ENCODE data around the gene MATN3. TPM values are rescaled to one million over a fixed set of nuclear protein-coding genes. Genes with fewer than 3 reads are reported as not detected.

Gene MATN3
- polyA plus RNA-seq, 1 of the 3 experiments (the other 2 are of a cell fraction), result 5.9 TPM

GRCh38 chr2:20035955-20036666 is 23.6 kb upstream of the MATN3 start:
- ChIA-PET CTCF (interaction anchor here (0.9 to 6.5 kb wide), 12 partner anchors 8 to 284 kb away, joined by 3 to 63 read pairs (median 6); partner anchors contain the start of gene LAPTM4A), POLR2A (no interaction called here)
- DNase-seq, result no peak
- WGBS (ENCODE audit: low lambda C conversion rate), result 91% methylated on average over 4 of the region's 4 CpGs
- Histone ChIP-seq H3K27me3 (ENCODE audit: insufficient read depth) (no peaks in the 10 kb centered on the region), H3F3A (replicated peaks; ENCODE audit: insufficient read depth) (no peaks in the 10 kb centered on the region), H3K36me3 (replicated peaks in 1 of 2; ENCODE audit: control insufficient read depth in 1 of 2, insufficient read depth in 2 of 2, low read length in 1 of 2) (peaks cover 81 to 89% of the 10 kb centered on the region in 2 experiments), H2AFZ (ENCODE audit: low read depth) (no peak overlapping the region), H3K9ac (no peak overlapping the region), H4K20me1 (ENCODE audit: insufficient read depth) (peaks cover 30% of the 10 kb centered on the region), H3K4me2 (no peak overlapping the region), H3K4me1 (ENCODE audit: control insufficient read depth in 1 of 2, insufficient read depth in 2 of 2, low read depth in 1 of 2, low read length in 1 of 2) (peaks cover 0 to 3% of the 10 kb centered on the region in 2 experiments; a peak in 1 of 4 replicates), H3K9me2 (no peaks in the 10 kb centered on the region), H3K4me3 (ENCODE audit: low read depth in 2 of 2, low read length in 1 of 2) (no peak overlapping the region), H3K79me2 (ENCODE audit: insufficient read depth) (peaks cover 44% of the 10 kb centered on the region), H3K27ac (ENCODE audit: low read depth in 2 of 2, low read length in 1 of 2) (no peak overlapping the region), H3K9me3 (no peaks in the 10 kb centered on the region)
- TF ChIP-seq FOXM1 (IDR thresholded peaks at IDR 0.05; ENCODE audit: low read depth) (no peak), TAF1 (IDR thresholded peaks at IDR 0.05; ENCODE audit: borderline replicate concordance, low read depth, low read length) (no peak), FOSL2 (IDR thresholded peaks at IDR 0.05; ENCODE audit: borderline replicate concordance, low read depth) (no peak)

GRCh38 chr2:20034821-20035220 is 22.4 kb upstream of the MATN3 start:
- POLR2A ChIA-PET, result interaction anchor here (1.4 kb wide), 1 partner anchor 17 kb away, joined by 5 read pairs; the partner anchor contains the start of gene LAPTM4A
- Histone ChIP-seq H3K27ac (ENCODE audit: low read depth in 2 of 2, low read length in 1 of 2) (no peak overlapping the region), H3K27me3 (ENCODE audit: insufficient read depth) (no peaks in the 10 kb centered on the region), H3K9me2 (no peaks in the 10 kb centered on the region), H3K4me1 (ENCODE audit: control insufficient read depth in 1 of 2, insufficient read depth in 2 of 2, low read depth in 1 of 2, low read length in 1 of 2) (peaks cover 0 to 3% of the 10 kb centered on the region in 2 experiments; a peak in 1 of 4 replicates), H2AFZ (ENCODE audit: low read depth) (no peak overlapping the region), H3K36me3 (replicated peaks in 1 of 2; ENCODE audit: control insufficient read depth in 1 of 2, insufficient read depth in 2 of 2, low read length in 1 of 2) (peaks cover 71 to 94% of the 10 kb centered on the region in 2 experiments), H3K9ac (no peak overlapping the region), H3F3A (replicated peaks; ENCODE audit: insufficient read depth) (no peaks in the 10 kb centered on the region), H3K9me3 (peaks cover 4% of the 10 kb centered on the region; the same call in 1 of the 2 replicates), H3K79me2 (ENCODE audit: insufficient read depth) (peaks cover 41% of the 10 kb centered on the region), H3K4me2 (no peak overlapping the region), H3K4me3 (ENCODE audit: low read depth in 2 of 2, low read length in 1 of 2) (no peak overlapping the region), H4K20me1 (ENCODE audit: insufficient read depth) (peaks cover 19% of the 10 kb centered on the region; the same call in 1 of the 2 replicates)
- CTCF ChIA-PET, result interaction anchor here (0.7 to 6.5 kb wide), 8 partner anchors 11 to 285 kb away, joined by 3 to 63 read pairs (median 6); partner anchors contain the start of gene LAPTM4A
- no peak for DNase-seq
- TF ChIP-seq FOXM1 (IDR thresholded peaks at IDR 0.05; ENCODE audit: low read depth) (no peak), FOSL2 (IDR thresholded peaks at IDR 0.05; ENCODE audit: borderline replicate concordance, low read depth) (no peak)
- 91% methylated on average over 2 of the region's 2 CpGs for WGBS (ENCODE audit: low lambda C conversion rate)

DNA sequence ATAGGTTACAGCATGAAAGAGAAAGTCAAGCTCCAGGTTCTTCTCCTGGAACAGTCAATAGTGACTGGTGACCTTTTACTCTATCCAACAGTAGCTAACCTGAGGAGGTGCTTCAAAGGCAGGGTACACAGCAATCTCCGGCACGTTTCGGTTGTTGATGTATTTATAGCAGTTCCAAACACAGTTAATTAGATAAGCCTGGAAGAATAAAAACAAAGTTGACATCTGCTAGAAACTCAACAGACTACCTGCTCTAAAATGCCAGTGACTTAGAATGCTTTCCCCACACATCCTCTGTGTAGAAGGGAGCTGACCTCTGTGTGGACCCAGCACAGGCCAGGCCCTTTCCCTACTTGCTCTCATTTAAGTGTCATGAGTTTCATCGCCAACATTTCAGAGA is 21.8 kb upstream of the MATN3 start:
- Histone ChIP-seq H3K27me3 (ENCODE audit: insufficient read depth) (no peaks in the 10 kb centered on the region), H3K27ac (ENCODE audit: low read depth in 2 of 2, low read length in 1 of 2) (no peak overlapping the region), H3K4me1 (ENCODE audit: control insufficient read depth in 1 of 2, insufficient read depth in 2 of 2, low read depth in 1 of 2, low read length in 1 of 2) (peaks cover 0 to 3% of the 10 kb centered on the region in 2 experiments; a peak in 1 of 4 replicates), H3K36me3 (replicated peaks in 1 of 2; ENCODE audit: control insufficient read depth in 1 of 2, insufficient read depth in 2 of 2, low read length in 1 of 2) (peaks cover 68 to 94% of the 10 kb centered on the region in 2 experiments), H4K20me1 (ENCODE audit: insufficient read depth) (peaks cover 19% of the 10 kb centered on the region; the same call in 1 of the 2 replicates), H3K9me3 (peaks cover 10% of the 10 kb centered on the region), H3K9me2 (no peaks in the 10 kb centered on the region), H2AFZ (ENCODE audit: low read depth) (no peak overlapping the region), H3K79me2 (ENCODE audit: insufficient read depth) (peaks cover 40% of the 10 kb centered on the region), H3K4me2 (no peak overlapping the region), H3F3A (replicated peaks; ENCODE audit: insufficient read depth) (peaks cover 1% of the 10 kb centered on the region), H3K4me3 (ENCODE audit: low read depth in 2 of 2, low read length in 1 of 2) (no peak overlapping the region), H3K9ac (no peak overlapping the region)
- WGBS (ENCODE audit: low lambda C conversion rate), result 93% methylated on average over 4 of the region's 4 CpGs
- ChIA-PET POLR2A (interaction anchor here (1.4 kb wide), 1 partner anchor 17 kb away, joined by 5 read pairs; the partner anchor contains the start of gene LAPTM4A), CTCF (interaction anchor here (0.7 to 6.5 kb wide), 8 partner anchors 9 to 60 kb away, joined by 3 to 63 read pairs (median 5); no protein-coding TSS in a partner anchor)
- no peak for DNase-seq
- TF ChIP-seq GABPA (IDR thresholded peaks at IDR 0.05; ENCODE audit: low read depth) (no peak), SMC3 (IDR thresholded peaks at IDR 0.05; ENCODE audit: low read depth, low read length) (no peak), JUND (IDR thresholded peaks at IDR 0.05) (no peak), REST (IDR thresholded peaks at IDR 0.05; ENCODE audit: low read depth, low read length) (no peak), SIN3A (IDR thresholded peaks at IDR 0.05; ENCODE audit: borderline replicate concordance, low read depth, low read length) (no peak), NRF1 (IDR thresholded peaks at IDR 0.05; ENCODE audit: low read depth, low read length) (no peak), IRF3 (IDR thresholded peaks at IDR 0.05; ENCODE audit: low read depth, low read length) (no peak), POLR2AphosphoS5 (IDR thresholded peaks at IDR 0.05; ENCODE audit: low read depth, low read length) (no peak), NFIC (IDR thresholded peaks at IDR 0.05; ENCODE audit: borderline replicate concordance) (no peak), RFX5 (IDR thresholded peaks at IDR 0.05; ENCODE audit: low read length) (no peak), RXRA (IDR thresholded peaks at IDR 0.05; ENCODE audit: borderline replicate concordance, low read depth) (no peak)
- TF ChIP-seq, protein P1, sequence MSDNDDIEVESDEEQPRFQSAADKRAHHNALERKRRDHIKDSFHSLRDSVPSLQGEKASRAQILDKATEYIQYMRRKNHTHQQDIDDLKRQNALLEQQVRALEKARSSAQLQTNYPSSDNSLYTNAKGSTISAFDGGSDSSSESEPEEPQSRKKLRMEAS (IDR thresholded peaks at IDR 0.05; ENCODE audit: low read depth), result no peak

Measured in SK-N-SH (cell line).